Measurements from ENCODE around the gene FANCM.

FANCM gene

GRCh38 chr14:45103806-45104205 lies 31.9 kb upstream of the FANCM start:
- no peak overlapping the region for H3K4me3 ChIP-seq (ENCODE audit: low read length)
- no peak for TF ChIP-seq CTCF (conservative IDR thresholded peaks at IDR 0.05; ENCODE audit: low read length)
- no peak for DNase-seq (ENCODE audit: low read depth)

GRCh38 chr14:45104561-45104960 lies 31.2 kb upstream of the FANCM start:
- H3K4me3 ChIP-seq (ENCODE audit: low read length): no peak overlapping the region
- TF ChIP-seq CTCF (conservative IDR thresholded peaks at IDR 0.05; ENCODE audit: low read length): no peak
- DNase-seq (ENCODE audit: low read depth): no peak

- no peak for DNase-seq (ENCODE audit: low read depth)
- H3K4me3 ChIP-seq (ENCODE audit: low read length): no peak overlapping the region
- TF ChIP-seq CTCF (conservative IDR thresholded peaks at IDR 0.05; ENCODE audit: low read length): no peak
Observed at GRCh38 chr14:45112896-45113781, 22.6 kb upstream of the FANCM start.

- no peak for TF ChIP-seq CTCF (conservative IDR thresholded peaks at IDR 0.05; ENCODE audit: low read length)
- DNase-seq (ENCODE audit: low read depth): no peak
- no peak overlapping the region for H3K4me3 ChIP-seq (ENCODE audit: low read length)
Observed at GRCh38 chr14:45114327-45114726, 21.4 kb upstream of the FANCM start.

GRCh38 chr14:45118594-45118993 lies 17.1 kb upstream of the FANCM start:
- no peak for TF ChIP-seq CTCF (conservative IDR thresholded peaks at IDR 0.05; ENCODE audit: low read length)
- H3K4me3 ChIP-seq (ENCODE audit: low read length): no peak overlapping the region
- DNase-seq (ENCODE audit: low read depth): no peak

GRCh38 chr14:45120096-45120495 lies 15.6 kb upstream of the FANCM start:
- no peak for TF ChIP-seq CTCF (conservative IDR thresholded peaks at IDR 0.05; ENCODE audit: low read length)
- no peak overlapping the region for H3K4me3 ChIP-seq (ENCODE audit: low read length)
- no peak for DNase-seq (ENCODE audit: low read depth)

- TF ChIP-seq CTCF (conservative IDR thresholded peaks at IDR 0.05; ENCODE audit: low read length): no peak
- no peak overlapping the region for H3K4me3 ChIP-seq (ENCODE audit: low read length)
- DNase-seq (ENCODE audit: low read depth): no peak
Observed at GRCh38 chr14:45123271-45123670, 12.5 kb upstream of the FANCM start.

Data from AG10803 (cell line).